K562 treated with DMSO at 1 percent for 24 hours (cell line): ENCODE measurements around the gene ACTG1. TPM values are rescaled to one million over a fixed set of nuclear protein-coding genes. Genes with fewer than 3 reads are reported as not detected.

Experiments used
- total RNA-seq: library from RNA; unstranded; fragments of 300-600 nt; gene quantifications from 2 replicates; pipeline ENCODE4 v1.2.3, GENCODE V29; 2022; ENCODE audit warnings: low read depth; ENCODE audit not compliant: insufficient read depth

Gene ACTG1
- 1,611 and 1,834 TPM in 2 replicates for total RNA-seq

DNA sequence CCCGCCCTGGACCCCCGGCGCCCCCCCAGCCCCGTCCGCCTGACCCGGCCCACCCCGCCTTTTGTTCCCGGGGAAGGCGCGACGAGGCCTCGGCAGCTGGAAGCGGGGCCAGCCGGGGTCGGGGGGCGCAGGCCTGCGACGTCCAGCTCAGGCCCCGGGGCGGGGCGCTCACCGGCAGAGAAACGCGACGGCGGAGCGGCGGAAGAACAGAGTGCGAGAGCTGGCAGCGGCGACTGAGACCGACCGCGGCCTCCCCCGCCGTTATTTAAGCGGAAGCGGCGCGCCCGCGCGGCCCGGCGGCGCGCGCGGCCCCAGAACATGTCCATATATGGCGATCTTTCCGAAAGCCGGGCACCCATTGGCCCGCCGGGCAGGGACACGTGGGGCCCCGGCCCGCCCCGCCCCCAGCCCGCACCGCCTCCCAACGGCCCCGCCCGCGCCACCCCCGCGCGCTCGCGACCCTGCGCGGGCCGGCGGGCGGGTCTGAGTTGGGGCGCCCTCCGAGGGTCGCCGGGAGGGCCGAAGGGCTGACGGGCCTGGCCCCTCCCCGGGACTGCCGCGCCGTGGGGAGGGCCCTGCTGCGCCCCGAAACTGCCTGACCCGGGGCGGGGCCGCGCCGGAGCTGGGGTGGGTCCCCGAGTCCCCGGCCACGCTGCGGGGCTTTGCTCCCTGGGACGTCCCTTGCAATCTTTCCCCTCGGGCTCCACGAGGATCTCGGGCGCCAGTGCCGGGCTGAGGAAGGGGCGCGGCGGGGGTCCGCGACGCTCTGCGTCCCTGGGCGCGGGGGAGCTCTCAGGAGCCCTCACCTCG is at the start of gene ACTG1:
ACTG1 (minus strand) TSS at position 238 of the 810 bp plus-strand sequence. CDS start 445 bp downstream, outside the sequence.

DNA sequence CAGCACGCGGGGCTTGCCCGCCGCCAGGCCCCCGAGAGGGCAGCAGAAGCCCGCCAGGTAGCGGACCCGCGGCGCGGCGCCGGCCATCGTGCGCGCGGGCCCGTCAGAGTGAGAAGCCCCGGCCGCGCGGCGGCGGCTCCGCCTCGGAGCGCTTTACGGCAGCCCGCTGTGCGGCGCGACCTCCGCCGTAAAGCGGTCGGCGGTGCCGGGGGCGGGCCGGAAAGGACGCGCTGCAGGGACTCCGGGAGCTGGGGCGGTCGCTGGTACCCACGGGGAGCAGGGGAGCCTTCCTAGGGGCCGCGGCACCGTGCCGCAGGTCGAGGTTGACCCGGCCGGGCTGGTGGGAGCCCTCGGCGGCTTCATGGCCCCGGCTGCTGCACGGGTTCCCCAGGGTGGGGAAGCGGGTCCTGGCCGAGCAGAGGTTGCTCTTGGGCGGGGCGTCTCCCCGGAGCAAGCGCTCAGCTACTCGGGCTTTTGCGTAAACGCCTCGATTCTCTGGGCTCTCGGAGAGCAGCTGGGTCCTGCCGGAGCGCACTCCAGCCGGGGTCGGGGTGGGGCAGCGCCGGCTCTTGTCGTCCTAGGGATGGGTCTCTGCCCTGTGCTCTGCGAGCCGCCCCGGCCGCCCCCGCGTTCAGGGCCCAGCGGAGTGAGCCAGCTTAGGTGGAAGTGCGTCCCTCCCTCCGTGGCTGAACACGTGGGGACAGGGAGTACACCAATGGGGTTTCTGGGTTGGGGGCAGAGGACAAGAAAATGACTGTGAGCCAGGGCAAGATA is 39.8 kb upstream of the ACTG1 start, which contains the start of gene FAAP100:
FAAP100 (minus strand) TSS at position 110 of the 774 bp plus-strand sequence; CDS start at position 87, 23 bp downstream.

DNA sequence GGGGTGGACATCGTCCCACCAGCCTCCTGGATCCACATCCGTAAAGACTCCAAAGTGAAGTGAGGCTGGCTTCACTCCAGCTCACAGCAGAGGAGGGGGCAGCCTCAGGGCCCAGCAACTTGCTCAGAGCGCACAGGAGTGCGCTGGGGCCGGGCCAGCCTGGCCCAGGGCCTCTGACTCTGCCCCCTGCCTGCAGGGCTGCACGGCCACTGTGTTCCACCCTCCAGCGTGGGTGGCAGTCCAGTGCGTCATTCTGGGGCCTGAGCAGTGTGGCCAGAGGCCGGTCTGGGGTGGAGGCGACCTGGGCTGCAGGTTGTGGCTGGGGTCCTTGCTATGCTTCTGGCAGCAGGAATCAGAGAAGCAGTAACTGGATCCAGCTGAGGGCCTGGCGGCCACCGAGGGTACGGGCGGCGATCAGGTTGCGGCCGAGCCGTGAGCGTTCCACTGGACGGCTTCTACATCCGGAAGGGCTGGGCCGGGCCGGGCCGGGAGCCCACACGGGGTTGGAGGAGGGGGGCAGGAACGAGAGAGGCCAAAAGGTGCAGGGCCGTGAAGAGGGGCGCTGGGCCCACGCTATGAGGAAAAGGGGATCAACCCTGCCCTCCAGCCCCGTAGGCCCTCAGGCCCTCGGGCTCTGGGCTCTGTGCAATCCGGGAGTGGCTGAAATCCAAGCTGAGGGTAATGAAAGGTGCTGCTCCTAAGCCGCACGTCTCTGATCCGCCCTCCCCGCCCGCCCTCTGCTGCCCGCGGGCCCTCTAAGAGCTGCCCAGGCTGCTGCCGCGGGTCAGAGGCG is 15.2 kb upstream of the ACTG1 start, which contains the start of gene FSCN2:
FSCN2 (plus strand) TSS at position 787 of the 793 bp plus-strand sequence. CDS start 155 bp downstream, outside the sequence.

Other genes starting within 250 kb of the ACTG1 start
- 106 and 116 TPM in 2 replicates for gene SLC38A10, start 217.5 kb downstream of the ACTG1 start, total RNA-seq
- 7.7 and 8.3 TPM in 2 replicates for gene BAHCC1, start 117.3 kb downstream of the ACTG1 start, total RNA-seq
- gene FSCN2, start 15.6 kb upstream of the ACTG1 start, total RNA-seq: 0.32 TPM in 1 of 2 replicates, not detected in the other
- gene FAAP100, start 39.6 kb upstream of the ACTG1 start, total RNA-seq: 25.2 and 31.7 TPM in 2 replicates
- gene NPLOC4, start 124.3 kb upstream of the ACTG1 start, total RNA-seq: 121 and 124 TPM in 2 replicates
- gene TSPAN10, start 124.4 kb upstream of the ACTG1 start, total RNA-seq: 0.95 and 1.4 TPM in 2 replicates
- gene PDE6G, start 143.7 kb upstream of the ACTG1 start, total RNA-seq: not detected in 2 replicates
- 131 and 152 TPM in 2 replicates for gene OXLD1, start 153.8 kb upstream of the ACTG1 start, total RNA-seq
- 38.7 and 44.1 TPM in 2 replicates for gene CCDC137, start 153.9 kb upstream of the ACTG1 start, total RNA-seq
- 23.5 and 24.0 TPM in 2 replicates for gene ARL16, start 171.0 kb upstream of the ACTG1 start, total RNA-seq
- gene HGS, start 171.2 kb upstream of the ACTG1 start, total RNA-seq: 113 and 135 TPM in 2 replicates
- gene MRPL12, start 190.6 kb upstream of the ACTG1 start, total RNA-seq: 103 and 127 TPM in 2 replicates
- gene SLC25A10, start 199.5 kb upstream of the ACTG1 start, total RNA-seq: 86.5 and 86.6 TPM in 2 replicates